Endodermal cell (in vitro differentiated cells): Measurements from ENCODE around the gene SLCO6A1. TPM values are rescaled to one million over a fixed set of nuclear protein-coding genes. Genes with fewer than 3 reads are reported as not detected.

Experiments used
- DNase-seq: peaks from one replicate; pipeline ENCODE4 v3.0.0-alpha.2; 2017
- H3K27ac ChIP-seq: 2 replicates; pipeline ENCODE4 v1.5.1; 2013; ENCODE audit warnings: mild to moderate bottlenecking, low read depth, low read length, moderate library complexity
- H3K27me3 ChIP-seq: 2 replicates; pipeline ENCODE4 v1.6.1; 2013; ENCODE audit warnings: mild to moderate bottlenecking, low read length, moderate library complexity; ENCODE audit not compliant: insufficient read depth, control insufficient read depth, poor library complexity, severe bottlenecking
- H3K36me3 ChIP-seq: 2 replicates; pipeline ENCODE4 v1.7.0; 2013; ENCODE audit warnings: mild to moderate bottlenecking, low read length, moderate library complexity; ENCODE audit not compliant: control insufficient read depth, insufficient read depth
- H3K4me1 ChIP-seq: one replicate; pipeline ENCODE4 v1.7.0; 2013; ENCODE audit warnings: low read length; ENCODE audit not compliant: control insufficient read depth, insufficient read depth
- H3K4me3 ChIP-seq: 2 replicates; pipeline ENCODE4 v1.5.1; 2013; ENCODE audit warnings: mild to moderate bottlenecking, low read length, moderate library complexity
- H3K9ac ChIP-seq: 2 replicates; pipeline ENCODE4 v1.6.1; 2013; ENCODE audit warnings: mild to moderate bottlenecking, low read length, moderate library complexity; ENCODE audit not compliant: poor library complexity, severe bottlenecking; ENCODE audit errors: extremely low read depth
- H3K9me3 ChIP-seq: 2 replicates; pipeline ENCODE4 v1.6.1; 2013; ENCODE audit warnings: mild to moderate bottlenecking, low read length, moderate library complexity; ENCODE audit not compliant: control insufficient read depth
- H3K27ac Mint-ChIP-seq: 2 replicates; pipeline ENCODE4 v1.8.0; 2020; ENCODE audit warnings: mixed read lengths
- H3K27me3 Mint-ChIP-seq: 2 replicates; pipeline ENCODE4 v1.8.0; 2021; ENCODE audit warnings: mild to moderate bottlenecking, mixed read lengths; ENCODE audit not compliant: insufficient read depth
- H3K36me3 Mint-ChIP-seq: 2 replicates; pipeline ENCODE4 v1.8.0; 2020; ENCODE audit warnings: low read depth, mixed read lengths
- H3K4me1 Mint-ChIP-seq: 2 replicates; pipeline ENCODE4 v1.8.0; 2020; ENCODE audit warnings: mixed read lengths
- H3K4me3 Mint-ChIP-seq: 2 replicates; pipeline ENCODE4 v1.8.0; 2020; ENCODE audit warnings: mild to moderate bottlenecking, moderate library complexity, mixed read lengths
- H3K9me3 Mint-ChIP-seq: 2 replicates; pipeline ENCODE4 v1.8.0; 2020; ENCODE audit warnings: mild to moderate bottlenecking, mixed read lengths
- CTCF ChIP-seq: fragments of 200-600 bp; sonication (generic); conservative IDR thresholded peaks from 2 replicates; pipeline ENCODE4 v1.5.0; 2021; ENCODE audit warnings: antibody characterized with exemption, mild to moderate bottlenecking
- WGBS, 2 experiments: methylation state at CpG; one replicate each; pipeline versions ENCODE4 v1.1.5 to v1.1.7; 2013; ENCODE audit warnings: missing lambda C conversion rate in 2 of 2, mixed read lengths in 1 of 2; ENCODE audit not compliant: insufficient coverage in 1 of 2, insufficient read length in 1 of 2; 5-methylcytosine and 5-hydroxymethylcytosine counted together
- total RNA-seq, 2 donors: library from RNA; stranded (reverse); fragmentation: NEBNext Ultra II Directional in 1 of 2; extraction: Animal tissue kit (Norgen Biotek cat#: 25700) in 1 of 2; gene quantifications; 2 replicates in 1 of 2; 3 replicates in 1 of 2; pipeline ENCODE4 v1.2.1, GENCODE V29; 2021

Gene SLCO6A1
- total RNA-seq, 2 donors from 2014 or later = 0.71 to 3.1 TPM

GRCh38 chr5:102324714-102325113, 174.1 kb downstream of the SLCO6A1 start:
- Histone ChIP-seq H3K27ac (no peak overlapping the region), H3K4me3 (no peak overlapping the region), H3K4me1 (no peaks in the 10 kb centered on the region), H3K36me3 (no peaks in the 10 kb centered on the region), H3K27me3 (no peaks in the 10 kb centered on the region), H3K9ac (no peak overlapping the region), H3K9me3 (no peaks in the 10 kb centered on the region)
- Mint-ChIP-seq H3K4me1 (no peaks in the 10 kb centered on the region), H3K36me3 (no peaks in the 10 kb centered on the region), H3K9me3 (peaks cover 3% of the 10 kb centered on the region), H3K27ac (no peak overlapping the region), H3K27me3 (no peaks in the 10 kb centered on the region), H3K4me3 (no peak overlapping the region)
- TF ChIP-seq CTCF = no peak
- no peak for DNase-seq
- 84 to 95% methylated on average over 2 of the region's 2 CpGs for WGBS, 2 experiments

Other genes starting within 250 kb of the SLCO6A1 start
- 1 to 10 TPM; 1.9 to 3.6 TPM for gene SLCO4C1, start 202.7 kb downstream of the SLCO6A1 start, total RNA-seq